Smooth muscle cell (in vitro differentiated cells): ENCODE measurements around the gene USB1. TPM values are rescaled to one million over a fixed set of nuclear protein-coding genes. Genes with fewer than 3 reads are reported as not detected.

ENCODE experiments used
- DNase-seq: peaks from one replicate; lab custom pipeline; 2025; ENCODE audit not compliant: unreplicated experiment; lab: John Stamatoyannopoulos, UW
- H2AFZ ChIP-seq: fragments of 200-600 bp; sonication (generic); 2 replicates; pipeline ENCODE4 v1.6.0; 2016; ENCODE audit warnings: antibody characterized with exemption, low read depth, mild to moderate bottlenecking
- H3F3A ChIP-seq: fragments of 200-600 bp; sonication (generic); 2 replicates; pipeline ENCODE4 v1.6.0; 2017; ENCODE audit warnings: antibody characterized with exemption, low read depth
- H3K27ac ChIP-seq: fragments of 200-600 bp; sonication (generic); 2 replicates; pipeline ENCODE4 v1.5.1; 2016; ENCODE audit warnings: low read depth, mild to moderate bottlenecking
- H3K27me3 ChIP-seq: fragments of 200-600 bp; sonication (generic); 2 replicates; pipeline ENCODE4 v1.6.1; 2016; ENCODE audit warnings: low read depth, mild to moderate bottlenecking
- H3K36me3 ChIP-seq: fragments of 200-600 bp; sonication (generic); 2 replicates; pipeline ENCODE4 v1.5.1; 2016; ENCODE audit warnings: low read depth
- H3K4me1 ChIP-seq: fragments of 200-600 bp; sonication (generic); 2 replicates; pipeline ENCODE4 v1.5.1; 2016; ENCODE audit warnings: low read depth
- H3K4me2 ChIP-seq: fragments of 200-600 bp; sonication (generic); 2 replicates; pipeline ENCODE4 v1.6.0; 2016; ENCODE audit warnings: mild to moderate bottlenecking
- H3K4me3 ChIP-seq: fragments of 200-600 bp; sonication (generic); 2 replicates; pipeline ENCODE4 v1.5.1; 2016; ENCODE audit warnings: mild to moderate bottlenecking
- H3K79me2 ChIP-seq: fragments of 200-600 bp; sonication (generic); 2 replicates; pipeline ENCODE4 v1.6.0; 2016; ENCODE audit warnings: low read depth, mild to moderate bottlenecking
- H3K9ac ChIP-seq: fragments of 200-600 bp; sonication (generic); 2 replicates; pipeline ENCODE4 v1.6.0; 2016; ENCODE audit warnings: low read depth
- H3K9me3 ChIP-seq: fragments of 200-600 bp; sonication (generic); replicated peaks from 2 replicates; pipeline ENCODE4 v1.5.1; 2016; ENCODE audit warnings: low read depth
- H4K20me1 ChIP-seq: fragments of 200-600 bp; sonication (generic); 2 replicates; pipeline ENCODE4 v1.6.0; 2016; ENCODE audit warnings: low read depth
- whole genome bisulfite sequencing: methylation state at CpG from one replicate; pipeline ENCODE4 v1.1.7; 2016; ENCODE audit warnings: low lambda C conversion rate; 5-methylcytosine and 5-hydroxymethylcytosine counted together
- polyA plus RNA-seq: library from polyadenylated mRNA; unstranded; fragments of >200 nt; fragmentation: Nextera tagmentation; extraction: Ambion mirVana; gene quantifications from 2 replicates; pipeline ENCODE4 v1.2.1, GENCODE V29; 2016
- total RNA-seq: library from RNA; depleted of rRNA; stranded (reverse); fragments of >200 nt; gene quantifications from 2 replicates; pipeline ENCODE4 v1.2.3, GENCODE V29; 2014
- TF ChIP-seq, protein P1 (sequence below): fragments of 200-600 bp; sonication (generic); IDR thresholded peaks from 2 replicates; pipeline ENCODE4 v1.5.1; 2017; ENCODE audit warnings: borderline replicate concordance, mild to moderate bottlenecking, antibody characterized with exemption; ENCODE audit not compliant: insufficient read depth, poor library complexity, severe bottlenecking

Gene USB1
- total and polyA plus RNA-seq, 2 experiments from 2014 or later, result 26.9 to 56.6 TPM

DNA sequence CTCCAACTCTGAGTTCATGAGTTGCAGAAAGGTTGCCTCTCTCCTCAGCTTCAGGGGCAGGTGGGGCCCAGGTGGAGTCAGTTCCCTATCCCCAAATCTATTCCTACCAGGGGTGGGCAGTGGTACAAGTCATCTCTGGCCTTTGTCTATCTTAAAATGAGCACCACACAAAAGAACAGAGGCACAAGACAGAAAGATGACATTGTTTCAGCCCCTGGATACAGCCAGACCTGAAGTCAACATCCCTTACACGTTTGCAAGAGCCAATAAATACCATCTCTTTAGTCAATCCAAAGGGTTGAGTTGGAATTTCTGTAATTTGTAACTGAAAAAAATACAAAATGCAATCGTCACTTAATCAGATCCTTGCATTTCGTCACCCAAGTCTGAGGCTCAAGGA lies 56.6 kb downstream of the USB1 start:
- Histone ChIP-seq H2AFZ (no peak overlapping the region), H3K9me3 (no peaks in the 10 kb centered on the region), H3K4me1 (no peaks in the 10 kb centered on the region), H3K27ac (no peak overlapping the region), H3K79me2 (no peaks in the 10 kb centered on the region), H3F3A (no peaks in the 10 kb centered on the region), H3K4me3 (no peak overlapping the region), H4K20me1 (no peaks in the 10 kb centered on the region), H3K4me2 (no peak overlapping the region), H3K36me3 (no peaks in the 10 kb centered on the region), H3K27me3 (no peaks in the 10 kb centered on the region), H3K9ac (no peak overlapping the region)
- TF ChIP-seq, protein P1, sequence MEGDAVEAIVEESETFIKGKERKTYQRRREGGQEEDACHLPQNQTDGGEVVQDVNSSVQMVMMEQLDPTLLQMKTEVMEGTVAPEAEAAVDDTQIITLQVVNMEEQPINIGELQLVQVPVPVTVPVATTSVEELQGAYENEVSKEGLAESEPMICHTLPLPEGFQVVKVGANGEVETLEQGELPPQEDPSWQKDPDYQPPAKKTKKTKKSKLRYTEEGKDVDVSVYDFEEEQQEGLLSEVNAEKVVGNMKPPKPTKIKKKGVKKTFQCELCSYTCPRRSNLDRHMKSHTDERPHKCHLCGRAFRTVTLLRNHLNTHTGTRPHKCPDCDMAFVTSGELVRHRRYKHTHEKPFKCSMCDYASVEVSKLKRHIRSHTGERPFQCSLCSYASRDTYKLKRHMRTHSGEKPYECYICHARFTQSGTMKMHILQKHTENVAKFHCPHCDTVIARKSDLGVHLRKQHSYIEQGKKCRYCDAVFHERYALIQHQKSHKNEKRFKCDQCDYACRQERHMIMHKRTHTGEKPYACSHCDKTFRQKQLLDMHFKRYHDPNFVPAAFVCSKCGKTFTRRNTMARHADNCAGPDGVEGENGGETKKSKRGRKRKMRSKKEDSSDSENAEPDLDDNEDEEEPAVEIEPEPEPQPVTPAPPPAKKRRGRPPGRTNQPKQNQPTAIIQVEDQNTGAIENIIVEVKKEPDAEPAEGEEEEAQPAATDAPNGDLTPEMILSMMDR, result no peak
- DNase-seq, result no peak
- WGBS, result 68% methylated on average over 3 of the region's 3 CpGs

DNA sequence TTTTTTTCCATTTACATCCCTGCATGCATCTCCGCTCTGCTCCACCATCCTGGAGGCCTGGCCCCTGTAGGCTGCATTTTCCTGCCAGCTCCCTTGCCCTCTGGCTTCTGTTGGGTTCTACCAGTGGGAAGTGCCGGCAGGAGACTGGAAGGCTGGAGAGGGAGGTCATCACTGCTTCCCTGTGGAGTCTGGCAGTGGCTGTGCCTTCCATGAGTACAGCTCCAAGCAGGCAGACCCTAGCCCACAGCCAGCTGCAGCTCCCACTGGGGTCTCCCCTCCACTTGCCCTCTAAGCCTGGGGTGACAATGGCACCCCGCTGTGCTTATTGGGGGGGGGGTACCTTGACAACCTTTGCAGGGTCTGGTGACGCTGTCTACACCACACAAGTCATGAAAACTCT lies 61.6 kb downstream of the USB1 start:
- H3F3A ChIP-seq, result no peaks in the 10 kb centered on the region
- H3K4me2 ChIP-seq, result no peak overlapping the region
- H3K4me1 ChIP-seq, result no peaks in the 10 kb centered on the region
- no peaks in the 10 kb centered on the region for H3K79me2 ChIP-seq
- no peak for DNase-seq
- H3K27ac ChIP-seq, result no peak overlapping the region
- H3K4me3 ChIP-seq, result no peak overlapping the region
- TF ChIP-seq, protein P1, result no peak
- H3K36me3 ChIP-seq, result no peaks in the 10 kb centered on the region
- WGBS, result 75% methylated on average over 4 of the region's 4 CpGs
- no peak overlapping the region for H2AFZ ChIP-seq
- H3K9ac ChIP-seq, result no peak overlapping the region
- no peaks in the 10 kb centered on the region for H3K27me3 ChIP-seq
- H4K20me1 ChIP-seq, result no peaks in the 10 kb centered on the region
- H3K9me3 ChIP-seq, result no peaks in the 10 kb centered on the region

DNA sequence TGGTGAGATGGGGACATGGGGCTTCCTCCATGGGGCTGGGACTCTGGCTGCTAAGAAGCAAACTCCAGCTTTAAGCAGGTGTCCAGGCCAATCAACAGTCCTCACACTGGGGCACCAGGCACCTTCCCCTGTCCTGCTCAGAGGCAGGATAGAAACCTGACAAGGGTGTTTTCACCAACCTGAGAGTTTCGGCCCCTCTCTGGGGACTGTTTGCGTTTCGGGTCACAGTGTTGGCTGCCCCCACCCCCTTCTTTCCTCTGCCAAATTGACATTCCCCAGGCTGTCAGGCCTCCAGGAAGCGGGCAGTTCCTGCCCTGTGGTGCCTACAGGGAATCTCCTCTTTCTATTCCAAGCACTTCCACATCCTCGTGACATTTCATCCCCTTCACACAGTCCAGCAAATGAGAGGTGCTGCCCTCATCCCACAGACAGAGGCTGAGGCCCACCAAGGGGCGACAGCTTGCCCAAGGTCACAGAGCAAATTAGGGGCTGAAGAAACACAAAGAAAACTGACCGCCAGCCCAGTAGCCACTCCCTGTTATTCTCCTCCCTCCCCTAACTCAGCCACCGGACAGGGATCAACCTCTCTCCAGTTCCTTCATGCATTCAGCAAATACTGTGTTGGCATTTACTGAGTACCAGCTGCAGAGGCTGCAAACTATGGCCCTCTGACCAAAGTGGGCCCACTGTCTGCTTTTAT lies 62.3 kb downstream of the USB1 start:
- Histone ChIP-seq H3K9me3 (no peaks in the 10 kb centered on the region), H3K79me2 (no peaks in the 10 kb centered on the region), H3K36me3 (no peaks in the 10 kb centered on the region), H3K27ac (no peak overlapping the region), H3K9ac (no peak overlapping the region), H4K20me1 (no peaks in the 10 kb centered on the region), H2AFZ (no peak overlapping the region), H3K4me2 (no peak overlapping the region), H3K4me1 (no peaks in the 10 kb centered on the region), H3K4me3 (no peak overlapping the region), H3F3A (no peaks in the 10 kb centered on the region), H3K27me3 (no peaks in the 10 kb centered on the region)
- TF ChIP-seq, protein P1, result no peak
- 64% methylated on average over 8 of the region's 8 CpGs for WGBS
- no peak for DNase-seq

DNA sequence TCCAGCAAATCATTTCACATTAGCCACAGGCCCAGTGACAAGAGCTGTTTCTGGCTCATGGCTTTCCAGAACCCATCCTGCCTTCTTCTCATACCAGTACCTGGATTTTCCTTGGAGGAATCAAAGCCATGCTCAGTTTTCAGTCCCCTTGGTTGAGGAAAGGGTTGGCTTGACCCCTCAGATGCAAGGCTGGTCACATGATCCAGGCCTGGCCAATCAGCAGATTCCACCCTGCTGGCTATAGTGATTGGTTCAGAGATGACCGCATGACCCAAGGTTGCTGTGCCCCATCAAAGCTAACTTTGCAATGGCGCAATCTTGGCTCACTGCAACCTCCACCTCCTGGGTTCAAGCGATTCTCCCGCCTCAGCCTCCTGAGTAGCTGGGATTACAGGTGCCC lies 69.4 kb downstream of the USB1 start:
- Histone ChIP-seq H3K27ac (no peak overlapping the region), H3K4me1 (no peaks in the 10 kb centered on the region), H3F3A (no peaks in the 10 kb centered on the region), H3K27me3 (no peaks in the 10 kb centered on the region), H3K36me3 (no peaks in the 10 kb centered on the region), H3K9me3 (no peaks in the 10 kb centered on the region), H4K20me1 (no peaks in the 10 kb centered on the region), H3K9ac (no peak overlapping the region), H2AFZ (no peak overlapping the region), H3K4me2 (no peak overlapping the region), H3K4me3 (no peak overlapping the region), H3K79me2 (no peaks in the 10 kb centered on the region)
- TF ChIP-seq, protein P1, result no peak
- no peak for DNase-seq
- 96% methylated on average over 4 of the region's 4 CpGs for WGBS
